ENCODE data around the gene WWOX.

GRCh38 chr16:78292086-78292843, 192.8 kb downstream of the WWOX start:
- TF ChIP-seq POLR2A (IDR thresholded peaks at IDR 0.05), result no peak
- no peak for TF ChIP-seq CTCF (IDR thresholded peaks at IDR 0.05)

Data from gastroesophageal sphincter (tissue), 3 donors.